GM18526 (cell line): Measurements from ENCODE around the gene PTPA.

Experiments used
- POLR2A ChIP-seq: IDR thresholded peaks from 3 replicates; pipeline ENCODE4 v1.6.1; 2011; ENCODE audit not compliant: insufficient read length; ENCODE audit errors: extremely low read depth

PTPA gene

DNA sequence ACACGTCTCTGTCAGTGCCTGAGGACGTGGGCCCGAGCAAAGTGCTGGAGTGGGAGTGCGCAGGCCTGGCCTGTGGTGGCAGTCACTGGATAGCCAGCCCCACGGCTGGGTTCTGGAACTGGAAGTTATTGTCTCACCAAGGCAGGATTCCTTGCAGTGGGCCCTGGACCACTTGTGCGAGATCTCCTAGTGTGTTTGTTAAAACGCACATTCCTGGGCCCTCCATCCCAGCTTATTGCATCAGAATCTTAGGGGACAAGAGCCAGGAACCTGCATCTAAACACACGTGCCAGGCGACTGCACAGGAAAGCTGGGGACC is 26.9 kb downstream of the PTPA start:
- no peak for TF ChIP-seq POLR2A

- no peak for TF ChIP-seq POLR2A
These were observed 27.4 kb downstream of the PTPA start for GRCh38 chr9:129138476-129139232.

DNA sequence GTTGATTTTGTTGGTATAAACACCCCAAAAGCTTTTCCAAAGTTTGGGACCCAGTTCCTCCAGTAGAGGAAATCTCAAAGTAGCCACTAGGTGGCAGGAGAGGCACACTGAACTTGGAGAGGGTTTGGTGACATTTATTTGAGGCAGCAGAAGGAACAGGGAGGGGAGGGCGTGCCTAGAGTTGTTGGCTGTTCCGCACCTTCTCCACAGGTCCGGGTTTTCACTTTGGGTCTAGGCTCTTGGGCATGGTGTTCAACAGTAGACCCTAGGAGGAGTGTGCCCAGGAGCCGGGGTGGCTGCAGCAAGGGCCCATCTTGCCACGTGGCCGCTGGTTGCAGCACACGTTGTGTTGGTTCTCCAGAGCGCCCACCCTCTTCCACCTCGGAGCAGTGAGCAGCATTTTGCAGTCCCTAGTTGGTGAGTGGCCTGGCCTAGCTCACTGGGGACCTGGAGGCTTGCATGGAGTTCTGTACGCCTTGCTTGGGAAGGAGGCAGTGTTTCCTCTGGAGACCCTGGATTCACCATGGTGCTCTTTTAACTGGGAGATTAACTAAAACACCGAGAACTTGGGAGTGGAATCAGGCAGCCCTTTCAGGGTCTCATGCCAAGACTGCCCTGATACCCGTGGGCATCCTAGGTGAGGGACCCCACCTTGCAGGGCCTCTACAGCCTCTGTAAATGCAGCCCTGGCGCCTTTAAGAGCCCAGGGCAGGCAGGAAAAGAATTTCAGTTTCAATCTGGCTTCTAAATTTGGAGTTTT is 28.2 kb downstream of the PTPA start:
- no peak for TF ChIP-seq POLR2A

- TF ChIP-seq POLR2A = peak; percentile 40
These were observed 28.8 kb downstream of the PTPA start for GRCh38 chr9:129139993-129140396.

GRCh38 chr9:129140397-129141065 is 29.3 kb downstream of the PTPA start:
- TF ChIP-seq POLR2A = peak; percentile 43

GRCh38 chr9:129141066-129142041 is 30.1 kb downstream of the PTPA start:
- TF ChIP-seq POLR2A = peak; percentile 36

DNA sequence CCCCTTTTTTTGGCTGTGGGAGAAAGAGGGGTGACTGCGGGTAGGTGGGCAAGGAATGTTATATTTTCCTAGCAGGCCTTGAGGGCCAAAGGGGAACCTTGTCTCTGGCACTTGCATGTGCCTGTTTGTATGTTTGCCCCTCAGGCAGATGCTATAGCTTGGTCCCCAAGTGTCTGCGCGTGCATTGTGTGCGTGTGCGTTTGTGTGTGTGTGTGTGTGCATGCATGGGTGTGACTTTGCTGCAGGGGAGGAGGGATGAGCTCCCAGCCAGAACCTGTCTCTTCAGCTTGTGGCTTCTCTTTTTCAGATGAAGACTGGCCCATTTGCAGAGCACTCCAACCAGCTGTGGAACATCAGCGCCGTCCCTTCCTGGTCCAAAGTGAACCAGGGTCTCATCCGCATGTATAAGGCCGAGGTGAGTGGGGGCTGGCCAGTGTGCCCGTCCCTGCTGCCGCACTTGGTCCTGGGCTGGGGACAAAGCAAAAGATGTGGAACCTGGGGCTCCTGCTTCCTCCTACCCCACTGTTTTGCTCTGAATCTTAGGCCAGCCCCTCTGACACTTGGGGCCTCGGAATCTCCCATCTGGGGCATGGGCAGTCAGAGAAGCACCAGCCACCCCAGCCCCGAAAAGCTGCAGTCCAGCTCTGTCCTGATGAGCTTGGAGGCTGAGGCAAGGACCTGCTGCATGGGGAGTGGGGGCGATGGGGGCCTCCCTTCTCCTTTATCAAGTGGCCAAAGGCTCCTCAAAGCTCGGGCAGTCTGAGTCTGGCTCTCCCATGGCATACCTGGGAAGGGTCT is 31.1 kb downstream of the PTPA start:
- no peak for TF ChIP-seq POLR2A

GRCh38 chr9:129143031-129143927 is 32.1 kb downstream of the PTPA start:
- no peak for TF ChIP-seq POLR2A

DNA sequence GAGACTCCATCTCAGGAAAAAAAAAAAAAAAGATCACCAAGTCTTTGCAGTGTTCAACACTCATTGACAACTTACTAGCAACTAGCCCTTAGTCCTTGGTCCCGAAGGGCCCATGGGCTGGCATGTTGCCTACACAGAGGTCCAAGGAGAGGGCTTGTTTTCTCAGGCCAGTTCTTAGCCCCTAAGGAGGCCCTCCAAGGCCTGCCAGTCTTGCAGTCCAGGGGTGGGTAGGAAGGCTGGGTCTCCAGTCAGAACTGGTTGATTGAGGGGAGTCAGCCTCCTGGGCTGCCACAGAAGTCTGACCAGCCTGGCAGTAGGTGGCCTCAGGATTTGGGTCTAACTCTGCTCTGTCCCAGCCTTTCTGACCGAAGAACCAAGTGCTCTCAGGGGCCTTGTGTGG is 34.1 kb downstream of the PTPA start:
- TF ChIP-seq POLR2A = no peak

- TF ChIP-seq POLR2A = no peak
These were observed 34.7 kb downstream of the PTPA start for GRCh38 chr9:129145841-129146292.

DNA sequence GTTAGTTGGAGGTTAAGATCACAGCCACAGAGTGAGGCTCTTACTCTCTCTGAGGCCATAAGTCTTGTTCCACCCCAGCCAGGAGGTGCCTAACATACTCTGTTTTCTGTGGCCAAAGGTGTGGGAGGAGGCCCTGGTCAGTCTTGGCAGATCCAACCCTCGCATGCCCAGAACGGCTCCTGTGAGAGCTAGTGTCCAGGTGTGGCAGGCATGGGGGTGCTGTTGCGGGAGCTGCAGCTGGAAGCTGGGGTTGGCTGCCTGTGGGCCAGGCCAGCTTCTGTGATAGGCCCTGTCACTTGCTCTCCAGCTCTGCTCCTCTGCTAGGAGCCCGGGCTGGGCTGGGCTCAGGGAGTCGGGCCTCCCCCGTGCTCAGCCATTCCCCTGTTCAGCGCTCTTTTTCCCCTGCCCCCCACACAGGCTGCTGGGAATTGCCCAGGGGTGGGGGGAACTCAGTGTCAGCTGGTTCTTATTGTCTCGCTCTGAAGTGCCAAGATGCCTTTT is 35.3 kb downstream of the PTPA start:
- TF ChIP-seq POLR2A = no peak

GRCh38 chr9:129148463-129149204 is 37.4 kb downstream of the PTPA start:
- TF ChIP-seq POLR2A = no peak

- TF ChIP-seq POLR2A = no peak
These were observed 38.2 kb downstream of the PTPA start for GRCh38 chr9:129149442-129149841.

DNA sequence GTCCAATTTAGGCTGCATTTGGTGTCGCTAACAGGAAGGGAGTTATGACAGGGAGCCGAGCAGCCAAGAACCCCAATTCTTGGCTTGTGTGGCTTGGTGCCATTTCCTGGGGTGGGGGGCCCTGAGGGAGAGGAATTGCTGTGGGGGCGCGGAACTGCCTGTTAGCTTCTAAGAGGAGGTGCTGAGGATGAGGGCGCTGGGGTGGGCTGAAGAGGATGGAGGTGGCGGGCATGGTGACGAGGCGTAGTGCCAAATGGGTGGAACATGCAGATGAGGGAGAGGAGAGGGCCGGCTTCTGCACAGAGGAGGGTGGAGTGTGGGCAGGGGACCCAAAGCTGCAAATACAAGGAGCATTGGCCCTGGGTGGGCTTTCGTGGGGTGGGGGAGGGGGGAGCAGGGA is 38.9 kb downstream of the PTPA start:
- no peak for TF ChIP-seq POLR2A
